HG03460 (cell line): ENCODE results near the gene VEPH1.
"Not testable (repeated sequence)": the region's sequence is repeated elsewhere in the genome, so short reads cannot be mapped to it uniquely, and the experiment has no call there.

ENCODE experiments used
- ATAC-seq: cut with Tn5 transposase; IDR thresholded peaks from one replicate; pipeline ENCODE4 v1.9.1; 2021; ENCODE audit not compliant: unreplicated experiment

The VEPH1 gene

GRCh38 chr3:157355276-157355675 is 147.9 kb downstream of the VEPH1 start:
- ATAC-seq, result no peak

DNA sequence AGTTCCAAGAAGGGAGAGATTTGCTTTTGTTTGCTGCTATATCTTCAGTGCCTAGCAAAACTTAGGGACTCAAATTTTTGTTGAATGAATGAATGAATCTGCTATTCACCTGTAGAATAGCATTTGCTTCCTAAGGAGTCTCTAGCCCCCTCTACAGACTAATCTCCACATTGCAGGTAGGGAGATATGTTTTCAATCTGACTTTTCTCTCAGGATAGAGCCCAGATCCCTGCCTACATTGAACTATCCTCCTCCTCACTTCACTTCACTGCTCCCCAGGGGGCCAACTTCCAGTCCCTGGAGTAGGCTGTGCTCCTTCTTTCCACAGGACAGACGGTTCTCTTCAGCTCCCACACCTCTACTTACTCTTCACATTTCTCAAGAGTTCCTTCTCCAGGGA is 148.5 kb downstream of the VEPH1 start:
- ATAC-seq, result no peak

DNA sequence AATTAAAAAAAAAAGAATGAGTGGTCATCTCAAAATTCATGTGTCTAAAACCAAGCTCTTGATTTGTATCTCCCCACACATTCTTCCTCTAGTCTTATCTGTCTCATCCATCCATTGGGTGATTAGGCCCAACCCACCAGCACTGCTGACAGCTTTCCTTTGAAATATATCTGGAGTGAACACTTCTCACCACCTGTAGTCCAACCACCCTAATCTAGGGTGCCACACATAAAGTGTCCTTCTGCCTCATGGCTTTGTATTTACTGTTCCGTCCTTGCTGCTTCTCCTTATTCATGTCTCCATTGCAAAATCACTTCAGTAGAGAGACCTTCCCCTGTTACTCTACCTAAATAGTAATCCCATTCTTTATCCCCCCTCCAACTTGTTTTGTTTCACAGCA is 149.0 kb downstream of the VEPH1 start:
- no peak for ATAC-seq

DNA sequence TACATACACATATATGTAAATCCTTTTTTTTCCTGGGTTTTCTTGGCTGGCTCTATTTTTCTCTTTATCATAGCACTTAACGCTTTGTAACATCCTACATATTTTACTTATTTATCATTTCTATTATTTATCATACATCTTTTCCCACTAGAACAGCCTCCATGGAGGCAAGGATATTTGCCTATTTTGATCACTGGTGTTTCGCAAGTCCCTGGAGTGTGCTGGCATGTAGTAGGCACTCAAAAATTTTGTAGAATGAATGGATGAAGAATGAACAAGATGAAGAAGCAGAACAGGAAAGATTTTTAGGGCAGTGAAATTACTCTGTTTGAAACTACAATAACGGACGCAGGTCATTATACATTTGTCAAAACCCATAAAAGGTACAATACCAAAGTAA is 149.6 kb downstream of the VEPH1 start:
- ATAC-seq, result no peak

GRCh38 chr3:157351981-157352380 is 151.2 kb downstream of the VEPH1 start:
- no peak for ATAC-seq

- not testable (repeated sequence) for ATAC-seq
Observed at GRCh38 chr3:157350651-157351050, 152.6 kb downstream of the VEPH1 start.

- not testable (repeated sequence) for ATAC-seq
Observed at GRCh38 chr3:157348304-157349075, 154.7 kb downstream of the VEPH1 start.

- ATAC-seq, result no peak
Observed at GRCh38 chr3:157347577-157348303, 155.5 kb downstream of the VEPH1 start.

GRCh38 chr3:157336252-157337009 is 166.8 kb downstream of the VEPH1 start:
- ATAC-seq, result no peak

- no peak for ATAC-seq
Observed at GRCh38 chr3:157335233-157336076, 167.8 kb downstream of the VEPH1 start.

DNA sequence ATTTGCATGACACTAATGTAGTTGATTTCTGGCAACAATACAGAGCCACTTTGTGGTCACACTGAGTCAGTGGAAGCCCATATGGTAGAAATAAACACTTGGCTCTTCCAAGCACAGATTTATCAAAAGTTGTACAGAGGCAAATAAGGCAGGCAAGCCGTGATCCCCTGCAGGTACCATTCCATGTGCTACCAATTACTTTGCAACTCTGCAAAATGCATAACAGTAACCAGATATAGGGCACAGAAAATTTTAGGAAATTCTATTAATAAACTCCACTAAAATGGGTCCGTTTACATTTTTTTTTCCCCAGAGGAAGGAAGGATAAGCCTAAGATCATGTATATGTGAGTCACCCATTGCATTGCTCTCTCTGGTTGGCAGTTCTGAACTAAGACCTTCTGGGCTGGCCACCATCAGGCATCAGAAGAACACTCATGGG is 169.6 kb downstream of the VEPH1 start:
- ATAC-seq, result no peak

DNA sequence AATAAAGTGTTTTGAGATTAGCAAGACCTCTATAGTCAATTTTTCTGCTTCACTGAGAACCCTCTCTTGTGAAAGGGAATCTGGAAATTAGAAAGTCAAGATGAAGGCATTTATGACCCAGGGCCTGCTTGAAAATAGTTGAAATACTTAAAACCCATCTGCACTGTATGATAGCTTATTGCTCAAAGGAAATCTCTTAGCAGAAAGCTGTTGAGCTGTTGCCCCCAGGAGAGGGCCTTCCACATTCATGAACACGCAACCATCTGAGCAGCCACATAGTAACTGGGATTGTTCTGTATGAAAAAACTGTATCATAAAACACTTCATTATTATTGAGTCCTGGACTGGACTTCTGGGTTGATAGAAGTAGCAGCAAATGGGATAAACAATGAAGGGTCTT is 173.0 kb downstream of the VEPH1 start:
- ATAC-seq, result no peak

GRCh38 chr3:157329551-157329950 is 173.7 kb downstream of the VEPH1 start:
- ATAC-seq, result no peak

DNA sequence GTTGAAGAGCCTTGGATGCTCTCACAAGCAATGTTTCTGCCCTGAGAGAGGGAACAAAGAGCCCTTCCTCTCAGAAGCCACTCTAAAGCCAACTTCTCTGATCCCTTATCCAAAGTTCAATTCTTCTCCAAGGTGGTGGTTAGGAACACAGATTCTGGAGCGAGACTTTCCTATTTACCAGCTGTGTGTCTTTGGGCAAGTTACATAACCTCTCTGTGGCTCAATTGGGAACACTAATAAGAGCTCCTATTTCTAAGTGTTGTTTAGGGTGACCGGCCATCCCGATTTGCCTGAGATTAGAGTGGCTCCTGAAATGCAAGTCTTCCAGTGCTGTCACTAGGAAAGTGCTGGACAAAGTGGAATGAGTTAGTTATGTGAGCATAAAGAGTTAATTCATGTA is 175.4 kb downstream of the VEPH1 start:
- ATAC-seq, result no peak

DNA sequence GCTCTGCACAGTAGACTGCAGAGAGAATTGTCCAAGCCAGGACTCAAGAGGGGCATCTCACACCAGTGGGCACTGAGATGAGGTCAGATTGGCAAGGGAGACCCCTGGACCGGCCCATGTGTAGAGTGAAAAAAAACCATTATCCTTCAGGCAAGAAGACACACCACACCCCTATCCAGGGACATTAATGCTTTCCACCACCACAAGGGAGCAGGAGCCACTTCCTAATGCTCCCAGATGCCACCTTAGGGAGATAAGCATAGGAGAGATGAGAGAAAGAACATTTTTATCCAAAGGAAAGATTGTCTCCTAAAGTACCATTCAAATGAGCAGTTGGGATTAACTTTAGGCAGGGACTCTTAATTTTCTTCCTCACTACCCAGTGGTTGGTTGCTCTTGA is 176.2 kb downstream of the VEPH1 start:
- ATAC-seq, result no peak

DNA sequence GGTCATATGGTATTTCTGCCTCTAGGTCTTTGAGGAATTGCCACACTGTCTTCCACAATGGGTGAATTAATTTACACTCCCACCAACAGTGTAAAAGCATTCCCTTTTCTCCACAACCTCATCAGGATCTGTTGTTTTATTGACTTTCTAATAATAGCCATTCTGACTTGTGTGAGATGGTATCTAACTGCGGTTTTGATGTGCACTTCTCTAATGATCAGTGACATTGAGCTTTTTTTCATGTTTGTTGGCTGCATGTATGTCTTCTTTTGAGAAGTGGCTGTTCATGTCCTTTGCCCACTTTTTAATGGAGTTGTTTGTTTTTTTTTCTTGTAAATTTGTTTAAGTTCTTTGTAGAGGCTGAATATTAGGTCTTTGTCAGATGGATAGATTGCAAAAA is 178.3 kb downstream of the VEPH1 start:
- ATAC-seq, result not testable (repeated sequence)

- no peak for ATAC-seq
Observed at GRCh38 chr3:157323360-157323759, 179.9 kb downstream of the VEPH1 start.

GRCh38 chr3:157319672-157320071 is 183.5 kb downstream of the VEPH1 start:
- no peak for ATAC-seq

- ATAC-seq, result no peak
Observed at GRCh38 chr3:157318639-157319288, 184.5 kb downstream of the VEPH1 start.

- no peak for ATAC-seq
Observed at GRCh38 chr3:157317895-157318294, 185.3 kb downstream of the VEPH1 start.
